ENCODE measurements around the gene OR56B1. TPM values are rescaled to one million over a fixed set of nuclear protein-coding genes. Genes with fewer than 3 reads are reported as not detected.

OR56B1 gene
- total and polyA plus RNA-seq, 2 of the 8 experiments (the other 6 are each of a cell fraction or from before 2014, with no cell fraction given): 0.20 TPM; not detected in 1

DNA sequence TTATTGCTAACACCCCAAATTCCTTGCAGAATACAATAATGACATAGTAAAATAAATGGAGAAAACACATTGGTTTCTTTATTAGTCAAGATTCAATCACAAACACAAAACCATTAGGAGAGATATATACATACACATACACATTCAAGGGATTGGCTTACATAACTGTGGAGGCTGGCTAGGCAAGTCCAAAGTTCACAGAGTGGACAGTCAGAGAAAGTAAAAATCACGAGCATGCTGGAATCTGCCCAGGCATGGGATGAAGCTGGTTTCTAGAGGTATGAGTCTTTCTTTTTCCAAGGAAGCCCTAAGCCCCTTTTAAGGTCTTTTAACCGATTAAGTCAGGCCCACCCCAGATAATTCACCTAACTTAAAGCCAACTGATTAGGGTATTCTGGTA, 13.6 kb upstream of the OR56B1 start (continued):
- no peak for TF ChIP-seq EGR1 (IDR thresholded peaks at IDR 0.05; ENCODE audit: borderline replicate concordance, low read depth, low read length)

DNA sequence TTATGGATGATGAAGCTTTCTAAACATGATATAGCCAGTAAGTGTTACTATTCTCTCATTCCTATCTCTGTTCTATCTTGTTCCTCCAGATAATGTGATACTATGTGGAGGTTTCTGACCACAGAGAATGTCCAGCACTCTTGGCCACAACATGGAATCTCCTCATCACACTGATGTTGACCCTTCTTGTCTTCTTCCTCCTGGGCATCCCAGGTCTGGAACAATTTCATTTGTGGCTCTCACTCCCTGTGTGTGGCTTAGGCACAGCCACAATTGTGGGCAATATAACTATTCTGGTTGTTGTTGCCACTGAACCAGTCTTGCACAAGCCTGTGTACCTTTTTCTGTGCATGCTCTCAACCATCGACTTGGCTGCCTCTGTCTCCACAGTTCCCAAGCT, 9.9 kb upstream of the OR56B1 start:
- no peak overlapping the region for H3K4me2 ChIP-seq (ENCODE audit: insufficient read depth in 1 of 2, low read depth in 2 of 2, low read length in 2 of 2)

More for the DNA sequence above, 9.9 kb upstream of the OR56B1 start:
- no peak for DNase-seq (ENCODE audit: low read depth in 1 of 2, low spot score in 2 of 2)
- H3K23me2 ChIP-seq (ENCODE audit: low read depth, low read length): no peaks in the 10 kb centered on the region
- H3K79me2 ChIP-seq (ENCODE audit: control insufficient read depth in 1 of 2, insufficient read depth in 2 of 2, low read length in 2 of 2): no peaks in the 10 kb centered on the region
- H2BK12ac ChIP-seq (ENCODE audit: low read depth, low read length): no peak overlapping the region
- TF ChIP-seq, protein P1, sequence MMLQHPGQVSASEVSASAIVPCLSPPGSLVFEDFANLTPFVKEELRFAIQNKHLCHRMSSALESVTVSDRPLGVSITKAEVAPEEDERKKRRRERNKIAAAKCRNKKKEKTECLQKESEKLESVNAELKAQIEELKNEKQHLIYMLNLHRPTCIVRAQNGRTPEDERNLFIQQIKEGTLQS (IDR thresholded peaks at IDR 0.05; ENCODE audit: insufficient read depth, low read depth, low read length): no peak
- H4K20me1 ChIP-seq (replicated peaks in 1 of 2; ENCODE audit: control insufficient read depth in 1 of 2, insufficient read depth in 2 of 2, low read length in 2 of 2): no peaks in the 10 kb centered on the region
- H3K14ac ChIP-seq (ENCODE audit: insufficient read length): no peak overlapping the region
- no peak overlapping the region for H2AK5ac ChIP-seq (ENCODE audit: low read depth, low read length)
- ChIA-PET POLR2A (ENCODE audit: partially characterized antibody) (no interaction called here), CTCF (ENCODE audit: partially characterized antibody) (no interaction called here)
- H3K4ac ChIP-seq (replicated peaks; ENCODE audit: insufficient read length, low read depth, low read length): no peak overlapping the region
- H4K91ac ChIP-seq (replicated peaks; ENCODE audit: insufficient read length, low read length): no peak overlapping the region
- H3K9me3 ChIP-seq (ENCODE audit: insufficient read depth in 2 of 2, low read depth in 1 of 2, low read length in 1 of 2): no peaks in the 10 kb centered on the region
- H2BK120ac ChIP-seq (replicated peaks; ENCODE audit: low read depth, low read length): no peak overlapping the region
- H3K56ac ChIP-seq (replicated peaks; ENCODE audit: insufficient read length, low read depth, low read length): no peak overlapping the region
- 86% methylated on average over 1 of the region's 1 CpG; no CpG with 5 or more reads in 1 of the 2 experiments for WGBS, 2 experiments (ENCODE audit: extremely low coverage in 1 of 2, insufficient coverage in 1 of 2, insufficient read length in 1 of 2, insufficient replicate concordance in 2 of 2, low coverage in 1 of 2, low lambda C conversion rate in 2 of 2, missing lambda C conversion rate in 1 of 2)
- H3K9ac ChIP-seq (replicated peaks in 1 of 4; ENCODE audit: extremely low read depth in 1 of 4, low read depth in 3 of 4, low read length in 3 of 4): no peak overlapping the region
- no peak overlapping the region for H2BK20ac ChIP-seq (ENCODE audit: low read length)
- H3K27ac ChIP-seq (ENCODE audit: low read depth, low read length): no peak overlapping the region
- no peak for FAIRE-seq
- H3K36me3 ChIP-seq (ENCODE audit: control insufficient read depth in 2 of 4, insufficient read depth in 4 of 4, low read length in 3 of 4): no peaks in the 10 kb centered on the region
- H2BK15ac ChIP-seq (ENCODE audit: low read length): no peak overlapping the region
- H3K79me1 ChIP-seq (ENCODE audit: low read depth, low read length): no peaks in the 10 kb centered on the region
- no peaks in the 10 kb centered on the region for H3K4me1 ChIP-seq (replicated peaks in 1 of 4; ENCODE audit: control insufficient read depth in 3 of 4, insufficient read depth in 4 of 4, low read length in 3 of 4)
- H4K8ac ChIP-seq (ENCODE audit: extremely low read depth, insufficient read depth, low read length): no peak overlapping the region
- no peak overlapping the region for H3K4me3 ChIP-seq (ENCODE audit: extremely low read depth in 1 of 4, insufficient read depth in 2 of 4, low read depth in 3 of 4, low read length in 4 of 4)
- H3K18ac ChIP-seq (ENCODE audit: extremely low read depth, low read length): no peak overlapping the region
- H3K27me3 ChIP-seq (replicated peaks in 1 of 4; ENCODE audit: control insufficient read depth in 3 of 4, extremely low read depth in 1 of 4, insufficient read depth in 3 of 4, low read length in 3 of 4): no peaks in the 10 kb centered on the region
- H2AFZ ChIP-seq (ENCODE audit: low read length): no peak overlapping the region
- H3K23ac ChIP-seq (ENCODE audit: insufficient read length): no peak overlapping the region
- H2BK5ac ChIP-seq (ENCODE audit: low read depth, low read length): no peak overlapping the region
- no peak overlapping the region for H4K5ac ChIP-seq (ENCODE audit: insufficient read length, low read depth, low read length)

All from H1 (cell line).